Common myeloid progenitor, CD34-positive (primary cell): ENCODE measurements around the gene HSPA13.
"Not testable (repeated sequence)": the region's sequence is repeated elsewhere in the genome, so short reads cannot be mapped to it uniquely, and the experiment has no call there.

Experiments used
- CTCF ChIA-PET: fragments of 350-600 bp; sonication (Branson Sonifier 250); formaldehyde crosslinking; loops from one replicate; lab custom pipeline; 2021; ENCODE audit warnings: antibody characterized with exemption; lab: Charles Lee
- POLR2A ChIA-PET: fragments of 350-600 bp; sonication (Branson Sonifier 250); formaldehyde crosslinking; loops from one replicate; lab custom pipeline; 2021; ENCODE audit warnings: antibody characterized with exemption; lab: Charles Lee
- DNase-seq, 3 donors: peaks; one replicate each; pipeline versions ENCODE4 v3.0.0 to v3.0.0-alpha.2; 2013
- H3K27ac ChIP-seq, 2 experiments: 1 replicate in 1 of 2; 2 replicates in 1 of 2; pipeline ENCODE4 v1.7.0; 2013; ENCODE audit warnings: inconsistent platforms in 2 of 2, low read length in 2 of 2, mild to moderate bottlenecking in 2 of 2, low read depth in 1 of 2, moderate library complexity in 1 of 2; ENCODE audit not compliant: severe bottlenecking in 2 of 2, insufficient read depth in 1 of 2, poor library complexity in 1 of 2
- H3K27me3 ChIP-seq, 5 experiments: replicated peaks in 2 of 5; 1 replicate in 3 of 5; 2 replicates in 2 of 5; pipeline versions ENCODE4 v1.6.1 to v1.7.0; 2013; ENCODE audit warnings: low read length in 4 of 5, mild to moderate bottlenecking in 2 of 5, moderate library complexity in 2 of 5, inconsistent platforms in 1 of 5; ENCODE audit not compliant: insufficient read depth in 5 of 5, control insufficient read depth in 4 of 5
- H3K36me3 ChIP-seq, 4 experiments: 1 replicate in 2 of 4; 2 replicates in 2 of 4; pipeline versions ENCODE4 v1.6.1 to v1.7.0; 2013; ENCODE audit warnings: low read length in 3 of 4, control low read depth in 1 of 4, mild to moderate bottlenecking in 1 of 4; ENCODE audit not compliant: control insufficient read depth in 4 of 4, insufficient read depth in 4 of 4
- H3K4me1 ChIP-seq, 4 experiments: 1 replicate in 3 of 4; 2 replicates in 1 of 4; pipeline versions ENCODE4 v1.6.1 to v1.7.1; 2013; ENCODE audit warnings: low read length in 3 of 4, mild to moderate bottlenecking in 3 of 4, control low read depth in 1 of 4, inconsistent platforms in 1 of 4, moderate library complexity in 1 of 4; ENCODE audit not compliant: control insufficient read depth in 4 of 4, insufficient read depth in 4 of 4; ENCODE audit errors: control extremely low read depth in 1 of 4
- H3K4me3 ChIP-seq, 7 experiments: 1 replicate in 4 of 7; 2 replicates in 3 of 7; pipeline versions ENCODE4 v1.5.1 to v1.7.0; 2013; ENCODE audit warnings: mild to moderate bottlenecking in 7 of 7, low read length in 6 of 7, moderate library complexity in 6 of 7, inconsistent platforms in 2 of 7, low read depth in 2 of 7, control low read depth in 1 of 7; ENCODE audit not compliant: insufficient read depth in 4 of 7, control insufficient read depth in 1 of 7; ENCODE audit errors: extremely low read depth in 1 of 7
- H3K9me3 ChIP-seq, 5 experiments: 1 replicate in 4 of 5; 2 replicates in 1 of 5; pipeline versions ENCODE4 v1.6.1 to v1.7.1; 2013; ENCODE audit warnings: low read length in 4 of 5, mild to moderate bottlenecking in 2 of 5, inconsistent platforms in 1 of 5, low read depth in 1 of 5, moderate library complexity in 1 of 5; ENCODE audit not compliant: control insufficient read depth in 4 of 5, insufficient read depth in 2 of 5; ENCODE audit errors: control extremely low read depth in 1 of 5
- WGBS: methylation state at CpG from one replicate; pipeline ENCODE4 v1.1.5; 2013; ENCODE audit not compliant: insufficient coverage; 5-methylcytosine and 5-hydroxymethylcytosine counted together

Gene HSPA13

GRCh38 chr21:14361958-14362357, 21.0 kb downstream of the HSPA13 start:
- no peaks in the 10 kb centered on the region for H3K27me3 ChIP-seq
- H3K36me3 ChIP-seq: no peaks in the 10 kb centered on the region
- no peaks in the 10 kb centered on the region for H3K9me3 ChIP-seq
- peak; percentile 7 to 63 (median 58) for DNase-seq
- no peak overlapping the region for H3K27ac ChIP-seq
- POLR2A ChIA-PET: no interaction called here
- 100% methylated on average over 2 of the region's 3 CpGs for WGBS
- H3K4me3 ChIP-seq: no peak overlapping the region
- peaks cover 0 to 10% (median 0%) of the 10 kb centered on the region in 4 experiments for H3K4me1 ChIP-seq
- CTCF ChIA-PET: interaction anchor here (1.6 kb wide), 1 partner anchor 37 kb away, joined by 3 read pairs; no protein-coding TSS in a partner anchor

- H3K9me3 ChIP-seq: no peaks in the 10 kb centered on the region
- POLR2A ChIA-PET: no interaction called here
- WGBS: no CpG with 5 or more reads among the region's 1 CpG
- H3K27ac ChIP-seq: no peak overlapping the region
- H3K27me3 ChIP-seq: no peaks in the 10 kb centered on the region
- H3K4me1 ChIP-seq: peaks cover 0 to 10% (median 0%) of the 10 kb centered on the region in 4 experiments
- H3K4me3 ChIP-seq: no peak overlapping the region
- CTCF ChIA-PET: no interaction called here
- no peaks in the 10 kb centered on the region for H3K36me3 ChIP-seq
- DNase-seq: no peak
Measured at GRCh38 chr21:14358775-14359174, 24.2 kb downstream of the HSPA13 start.

GRCh38 chr21:14356746-14357145, 26.2 kb downstream of the HSPA13 start:
- no peak for DNase-seq
- no peak overlapping the region for H3K27ac ChIP-seq
- CTCF ChIA-PET: no interaction called here
- no peaks in the 10 kb centered on the region for H3K9me3 ChIP-seq
- H3K4me1 ChIP-seq: peaks cover 0 to 5% (median 0%) of the 10 kb centered on the region in 4 experiments
- H3K4me3 ChIP-seq: no peak overlapping the region
- POLR2A ChIA-PET: no interaction called here
- WGBS: 99% methylated on average over 4 of the region's 4 CpGs
- H3K36me3 ChIP-seq: no peaks in the 10 kb centered on the region
- no peaks in the 10 kb centered on the region for H3K27me3 ChIP-seq

- no peak for DNase-seq
- Histone ChIP-seq H3K27me3 (no peaks in the 10 kb centered on the region), H3K4me3 (no peak overlapping the region), H3K36me3 (no peaks in the 10 kb centered on the region), H3K27ac (no peak overlapping the region), H3K4me1 (no peaks in the 10 kb centered on the region), H3K9me3 (no peaks in the 10 kb centered on the region)
- ChIA-PET POLR2A (no interaction called here), CTCF (no interaction called here)
Measured at GRCh38 chr21:14354515-14354914, 28.4 kb downstream of the HSPA13 start.

- no peaks in the 10 kb centered on the region for H3K36me3 ChIP-seq
- no CpG with 5 or more reads among the region's 1 CpG for WGBS
- ChIA-PET CTCF (no interaction called here), POLR2A (interaction anchor here (1.0 kb wide), 1 partner anchor 9 kb away, joined by 3 read pairs; no protein-coding TSS in a partner anchor)
- no peak overlapping the region for H3K4me3 ChIP-seq
- H3K4me1 ChIP-seq: no peaks in the 10 kb centered on the region
- no peaks in the 10 kb centered on the region for H3K27me3 ChIP-seq
- H3K27ac ChIP-seq: no peak overlapping the region
- H3K9me3 ChIP-seq: no peaks in the 10 kb centered on the region
- no peak for DNase-seq
Measured at GRCh38 chr21:14353726-14354125, 29.2 kb downstream of the HSPA13 start.

GRCh38 chr21:14353231-14353630, 29.7 kb downstream of the HSPA13 start:
- Histone ChIP-seq H3K9me3 (no peaks in the 10 kb centered on the region), H3K4me3 (no peak overlapping the region), H3K27ac (no peak overlapping the region), H3K36me3 (no peaks in the 10 kb centered on the region), H3K4me1 (no peaks in the 10 kb centered on the region), H3K27me3 (no peaks in the 10 kb centered on the region)
- DNase-seq: no peak
- ChIA-PET CTCF (no interaction called here), POLR2A (interaction anchor here (1.0 kb wide), 1 partner anchor 9 kb away, joined by 3 read pairs; no protein-coding TSS in a partner anchor)

GRCh38 chr21:14327346-14327745, 55.6 kb downstream of the HSPA13 start:
- H3K27ac ChIP-seq, POLR2A ChIA-PET: not testable (repeated sequence)
- WGBS: 88% methylated on average over 1 of the region's 2 CpGs

More at GRCh38 chr21:14327346-14327745, 55.6 kb downstream of the HSPA13 start:
- DNase-seq, H3K4me3 ChIP-seq, H3K9me3 ChIP-seq, H3K27me3 ChIP-seq, H3K36me3 ChIP-seq, H3K4me1 ChIP-seq: not testable (repeated sequence)
- CTCF ChIA-PET: interaction anchor here (1.1 kb wide), 1 partner anchor 82 kb away, joined by 3 read pairs; no protein-coding TSS in a partner anchor
